DOHH2 (cell line): Measurements from ENCODE around the gene ANKRD33B.
A peak's percentile ranks its signal among the peaks of the same experiment; 100 is the strongest.
"Not testable (repeated sequence)": the region's sequence is repeated elsewhere in the genome, so short reads cannot be mapped to it uniquely, and the experiment has no call there.

Experiments
- H3F3A ChIP-seq: fragments of 200-600 bp; sonication (generic), shearing (Covaris generic); 2 replicates; pipeline ENCODE4 v1.6.0; 2016; ENCODE audit warnings: antibody characterized with exemption, mild to moderate bottlenecking; ENCODE audit not compliant: control insufficient read depth, insufficient read depth
- H3K27ac ChIP-seq: fragments of 200-600 bp; sonication (generic); 2 replicates; pipeline ENCODE4 v1.5.1; 2014; ENCODE audit warnings: low read depth, mild to moderate bottlenecking, low read length, moderate library complexity
- H3K27me3 ChIP-seq: fragments of 200-600 bp; sonication (generic); 2 replicates; pipeline ENCODE4 v1.6.1; 2014; ENCODE audit warnings: mild to moderate bottlenecking, low read length, mixed read lengths; ENCODE audit not compliant: control insufficient read depth
- H3K36me3 ChIP-seq: fragments of 200-600 bp; sonication (generic); 2 replicates; pipeline ENCODE4 v1.6.1; 2014; ENCODE audit warnings: mild to moderate bottlenecking, low read length, moderate library complexity, mixed read lengths; ENCODE audit not compliant: control insufficient read depth
- H3K4me1 ChIP-seq: fragments of 200-600 bp; sonication (generic); 2 replicates; pipeline ENCODE4 v1.6.1; 2014; ENCODE audit warnings: mild to moderate bottlenecking, low read length, mixed read lengths; ENCODE audit not compliant: control insufficient read depth
- H3K4me2 ChIP-seq: fragments of 200-600 bp; sonication (generic); 2 replicates; pipeline ENCODE4 v1.6.0; 2014; ENCODE audit warnings: mild to moderate bottlenecking, low read length, moderate library complexity
- H3K4me3 ChIP-seq: fragments of 200-600 bp; sonication (generic); 2 replicates; pipeline ENCODE4 v1.5.1; 2014; ENCODE audit warnings: mild to moderate bottlenecking, low read length, mixed read lengths
- H3K79me2 ChIP-seq: fragments of 200-600 bp; sonication (generic); 2 replicates; pipeline ENCODE4 v1.6.1; 2014; ENCODE audit warnings: mild to moderate bottlenecking, low read length, mixed read lengths; ENCODE audit not compliant: control insufficient read depth
- H3K9me2 ChIP-seq: fragments of 200-600 bp; sonication (generic); replicated peaks from 2 replicates; pipeline ENCODE4 v1.6.1; 2014; ENCODE audit warnings: mild to moderate bottlenecking, low read length, mixed read lengths; ENCODE audit not compliant: control insufficient read depth
- H3K9me3 ChIP-seq: fragments of 200-600 bp; sonication (generic); 2 replicates; pipeline ENCODE4 v1.6.1; 2014; ENCODE audit warnings: antibody characterized with exemption, low read length, mixed read lengths; ENCODE audit not compliant: control insufficient read depth, insufficient read depth
- H4K20me1 ChIP-seq: fragments of 200-600 bp; sonication (generic); 2 replicates; pipeline ENCODE4 v1.6.0; 2014; ENCODE audit warnings: low read depth, mild to moderate bottlenecking, antibody characterized with exemption, low read length, moderate library complexity; ENCODE audit not compliant: control insufficient read depth, insufficient read depth
- CTCF ChIP-seq: fragments of 200-600 bp; sonication (generic); IDR thresholded peaks from one replicate; pipeline ENCODE4 v1.5.1; 2014; ENCODE audit warnings: antibody characterized with exemption, mild to moderate bottlenecking, low read depth, low read length; ENCODE audit not compliant: poor library complexity, severe bottlenecking
- EZH2phosphoT487 ChIP-seq: fragments of 200-600 bp; sonication (generic); IDR thresholded peaks from 2 replicates; pipeline ENCODE4 v1.6.1; 2017; ENCODE audit warnings: borderline replicate concordance, mild to moderate bottlenecking, antibody characterized with exemption, low read length, moderate library complexity, mixed read lengths

The ANKRD33B gene

GRCh38 chr5:10607666-10608073, 43.8 kb downstream of the ANKRD33B start:
- no peaks in the 10 kb centered on the region for H3K27me3 ChIP-seq
- H3K27ac ChIP-seq = peak overlapping the region; percentile 94
- H3F3A ChIP-seq = peaks cover 29% of the 10 kb centered on the region
- H3K4me1 ChIP-seq = peaks cover 76% of the 10 kb centered on the region
- no peaks in the 10 kb centered on the region for H3K9me3 ChIP-seq
- TF ChIP-seq EZH2phosphoT487 (no peak), CTCF (peak; percentile 36)
- peak overlapping the region; percentile 71 for H3K4me3 ChIP-seq
- H3K79me2 ChIP-seq = no peaks in the 10 kb centered on the region
- H4K20me1 ChIP-seq = no peaks in the 10 kb centered on the region
- H3K36me3 ChIP-seq = 0 out of 2 replicates have a peak, but pooled peaks cover 4% of the 10 kb centered on the region
- peak overlapping the region; percentile 97 for H3K4me2 ChIP-seq
- H3K9me2 ChIP-seq = no peaks in the 10 kb centered on the region

- H3K4me2 ChIP-seq = peak overlapping the region; percentile 97
- not testable (repeated sequence) for H4K20me1 ChIP-seq, H3K36me3 ChIP-seq, H3K9me3 ChIP-seq, H3K9me2 ChIP-seq, H3K27me3 ChIP-seq, H3K79me2 ChIP-seq
- H3F3A ChIP-seq = peaks cover 32% of the 10 kb centered on the region
- H3K4me1 ChIP-seq = peaks cover 80% of the 10 kb centered on the region
- peak overlapping the region; percentile 94 for H3K27ac ChIP-seq
- peak overlapping the region; percentile 71 for H3K4me3 ChIP-seq
These were observed 44.2 kb downstream of the ANKRD33B start for GRCh38 chr5:10608081-10608480.

- Histone ChIP-seq H3K36me3 (0 out of 2 replicates have a peak, but pooled peaks cover 4% of the 10 kb centered on the region), H3K4me1 (peaks cover 96% of the 10 kb centered on the region), H3K9me2 (no peaks in the 10 kb centered on the region), H4K20me1 (no peaks in the 10 kb centered on the region), H3K27ac (no peak overlapping the region), H3K4me3 (no peak overlapping the region), H3K27me3 (no peaks in the 10 kb centered on the region), H3K79me2 (no peaks in the 10 kb centered on the region), H3K4me2 (no peak overlapping the region), H3K9me3 (no peaks in the 10 kb centered on the region), H3F3A (peaks cover 24% of the 10 kb centered on the region)
- TF ChIP-seq EZH2phosphoT487 (no peak), CTCF (no peak)
These were observed 46.2 kb downstream of the ANKRD33B start for GRCh38 chr5:10610058-10610457.

- H3K27ac ChIP-seq = no peak overlapping the region
- no peak overlapping the region for H3K4me2 ChIP-seq
- no peaks in the 10 kb centered on the region for H3K79me2 ChIP-seq
These were observed 47.4 kb downstream of the ANKRD33B start for GRCh38 chr5:10611290-10611689.

More at GRCh38 chr5:10611290-10611689, 47.4 kb downstream of the ANKRD33B start:
- no peak overlapping the region for H3K4me3 ChIP-seq
- H3K36me3 ChIP-seq = 0 out of 2 replicates have a peak, but pooled peaks cover 4% of the 10 kb centered on the region
- peaks cover 24% of the 10 kb centered on the region for H3F3A ChIP-seq
- TF ChIP-seq EZH2phosphoT487 = no peak
- no peaks in the 10 kb centered on the region for H4K20me1 ChIP-seq
- no peaks in the 10 kb centered on the region for H3K9me3 ChIP-seq
- H3K27me3 ChIP-seq = no peaks in the 10 kb centered on the region
- H3K9me2 ChIP-seq = no peaks in the 10 kb centered on the region
- peaks cover 84% of the 10 kb centered on the region for H3K4me1 ChIP-seq
